Lower lobe of right lung (tissue), 2 donors: ENCODE data around the gene PGS1. TPM values are rescaled to one million over a fixed set of nuclear protein-coding genes. Genes with fewer than 3 reads are reported as not detected.

Experiments used
- ATAC-seq, 2 donors: fragments of 200-7000 bp; cut with Tn5 transposase; one replicate each; pipeline ENCODE4 v1.9.1; 2020 to 2022; ENCODE audit warnings: mild to moderate bottlenecking in 2 of 2, moderate library complexity in 2 of 2
- DNase-seq: peaks from one replicate; pipeline ENCODE4 v3.0.0-alpha.2; 2020
- H3K27ac ChIP-seq: fragments of 200-600 bp; one replicate; pipeline ENCODE4 v1.8.0; 2022
- H3K27me3 ChIP-seq: fragments of 200-600 bp; one replicate; pipeline ENCODE4 v1.8.0; 2022; ENCODE audit warnings: low read depth
- H3K36me3 ChIP-seq: fragments of 200-600 bp; one replicate; pipeline ENCODE4 v1.8.0; 2022; ENCODE audit warnings: mild to moderate bottlenecking
- H3K4me1 ChIP-seq: fragments of 200-600 bp; one replicate; pipeline ENCODE4 v1.8.0; 2022
- H3K4me3 ChIP-seq: fragments of 200-600 bp; one replicate; pipeline ENCODE4 v1.8.0; 2022; ENCODE audit warnings: mild to moderate bottlenecking
- H3K9me3 ChIP-seq: fragments of 200-600 bp; one replicate; pipeline ENCODE4 v1.8.0; 2022
- intact Hi-C: fragments of 100-400 bp; cut with DNase I; formaldehyde crosslinking; loops from one replicate; pipeline ENCODE4 v1.11.0; 2022
- total RNA-seq: library from RNA; stranded (reverse); fragmentation: NEBNext Ultra II Directional; extraction: Animal tissue kit (Norgen Biotek cat#: 25700); gene quantifications from one replicate; pipeline ENCODE4 v1.2.1, GENCODE V29; 2021
- TF ChIP-seq, protein P1 (sequence below): fragments of 200-600 bp; IDR thresholded peaks from one replicate; pipeline ENCODE4 v1.8.0; 2022; ENCODE audit warnings: antibody characterized with exemption, mild to moderate bottlenecking
- donor health status: DM: no; HTN: yes; CAD: no; lungs with severe emphysema.

The PGS1 gene
- total RNA-seq, 1 donor from 2014 or later = 90.9 TPM

DNA sequence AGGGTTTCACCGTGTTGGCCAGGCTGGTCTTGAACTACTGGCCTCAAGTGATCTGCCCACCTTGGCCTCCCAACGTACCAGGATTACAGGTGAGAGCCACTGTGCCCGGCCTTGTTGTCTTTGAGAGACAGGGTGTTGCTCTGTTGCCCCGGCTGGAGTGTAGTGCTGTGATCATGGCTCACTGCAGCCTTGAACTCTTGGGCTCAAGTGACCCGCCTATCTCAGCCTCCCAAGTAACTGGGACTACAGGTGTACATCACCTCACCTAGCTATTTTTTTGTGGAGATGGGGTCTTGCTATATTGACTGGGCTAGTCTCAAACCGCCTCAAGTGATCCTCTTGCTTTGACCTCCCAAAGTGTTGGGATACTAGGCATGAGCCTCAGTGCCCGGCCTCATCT is 68.4 kb downstream of the PGS1 start:
- Histone ChIP-seq H3K4me1 (peaks cover 18% of the 10 kb centered on the region), H3K9me3 (no peaks in the 10 kb centered on the region), H3K36me3 (no peaks in the 10 kb centered on the region), H3K27me3 (no peaks in the 10 kb centered on the region), H3K27ac (no peak overlapping the region), H3K4me3 (no peak overlapping the region)
- no peak for DNase-seq
- intact Hi-C loops = no loop called here
- ATAC-seq = no peak
- TF ChIP-seq, protein P1, sequence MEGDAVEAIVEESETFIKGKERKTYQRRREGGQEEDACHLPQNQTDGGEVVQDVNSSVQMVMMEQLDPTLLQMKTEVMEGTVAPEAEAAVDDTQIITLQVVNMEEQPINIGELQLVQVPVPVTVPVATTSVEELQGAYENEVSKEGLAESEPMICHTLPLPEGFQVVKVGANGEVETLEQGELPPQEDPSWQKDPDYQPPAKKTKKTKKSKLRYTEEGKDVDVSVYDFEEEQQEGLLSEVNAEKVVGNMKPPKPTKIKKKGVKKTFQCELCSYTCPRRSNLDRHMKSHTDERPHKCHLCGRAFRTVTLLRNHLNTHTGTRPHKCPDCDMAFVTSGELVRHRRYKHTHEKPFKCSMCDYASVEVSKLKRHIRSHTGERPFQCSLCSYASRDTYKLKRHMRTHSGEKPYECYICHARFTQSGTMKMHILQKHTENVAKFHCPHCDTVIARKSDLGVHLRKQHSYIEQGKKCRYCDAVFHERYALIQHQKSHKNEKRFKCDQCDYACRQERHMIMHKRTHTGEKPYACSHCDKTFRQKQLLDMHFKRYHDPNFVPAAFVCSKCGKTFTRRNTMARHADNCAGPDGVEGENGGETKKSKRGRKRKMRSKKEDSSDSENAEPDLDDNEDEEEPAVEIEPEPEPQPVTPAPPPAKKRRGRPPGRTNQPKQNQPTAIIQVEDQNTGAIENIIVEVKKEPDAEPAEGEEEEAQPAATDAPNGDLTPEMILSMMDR = no peak

DNA sequence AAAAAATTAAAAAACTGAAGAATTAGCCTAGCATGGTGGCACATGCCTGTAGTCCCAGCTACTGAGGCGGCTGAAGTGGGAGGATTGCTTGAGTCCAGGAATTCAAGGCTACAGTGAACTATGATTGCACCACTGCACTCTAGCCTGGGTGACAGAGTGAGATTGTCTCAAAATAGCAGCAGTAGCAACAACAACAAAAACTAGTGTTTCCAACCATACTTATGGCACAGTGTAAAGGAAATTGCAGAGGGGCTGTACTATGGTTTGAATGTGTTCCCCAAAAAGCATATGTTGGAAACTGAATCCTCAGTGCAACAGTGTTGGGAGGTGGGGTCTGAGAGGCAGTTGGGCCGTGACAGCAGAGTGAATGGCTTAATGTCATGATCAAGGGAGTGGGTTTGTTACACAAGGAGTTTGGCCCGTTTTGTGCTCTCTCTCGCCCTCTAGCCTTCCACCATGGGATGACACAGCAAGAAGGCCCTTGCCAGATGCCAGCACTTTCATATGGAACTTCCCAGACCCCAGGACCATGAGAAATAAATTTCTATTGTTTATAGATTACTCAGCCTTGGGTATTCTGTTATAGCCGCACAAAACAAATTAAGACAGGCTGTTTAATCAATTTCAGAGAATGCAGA is 70.0 kb downstream of the PGS1 start:
- DNase-seq (no peak), ATAC-seq (no peak)
- Histone ChIP-seq H3K4me3 (no peak overlapping the region), H3K27ac (no peak overlapping the region), H3K9me3 (no peaks in the 10 kb centered on the region), H3K4me1 (peaks cover 3% of the 10 kb centered on the region), H3K27me3 (no peaks in the 10 kb centered on the region), H3K36me3 (no peaks in the 10 kb centered on the region)
- TF ChIP-seq, protein P1 = peak; percentile 8
- intact Hi-C loops = no loop called here

DNA sequence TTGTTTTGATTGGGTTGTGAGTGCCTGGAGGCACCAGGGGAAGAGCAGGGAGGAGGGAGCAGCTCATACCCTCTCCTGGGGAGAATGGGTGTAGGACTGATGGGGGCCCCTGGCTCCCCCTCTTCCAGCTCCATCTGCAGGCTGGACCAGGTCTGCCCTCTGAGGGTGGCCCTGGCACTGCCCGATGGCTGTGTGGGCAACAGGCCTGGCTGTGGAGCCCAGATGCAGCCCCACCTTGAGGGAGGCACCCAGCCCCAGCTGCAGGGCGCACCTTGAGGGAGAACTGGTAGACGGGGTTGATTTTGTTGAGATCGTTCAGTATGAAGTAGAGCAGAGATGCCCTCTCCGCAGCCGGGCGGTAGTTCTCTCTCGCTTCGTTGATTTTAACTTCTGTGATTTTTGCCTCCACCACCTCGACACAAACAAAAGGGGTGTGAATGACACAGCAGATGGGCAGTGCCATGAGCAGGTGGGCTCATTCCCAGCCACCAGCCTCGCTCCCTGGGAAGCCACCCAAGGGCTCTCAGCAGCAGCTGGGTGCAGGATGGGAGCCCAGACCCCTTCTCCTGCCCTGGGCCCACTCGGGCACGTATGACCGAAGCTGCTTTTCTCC is 71.6 kb downstream of the PGS1 start:
- H3K9me3 ChIP-seq = no peaks in the 10 kb centered on the region
- ATAC-seq = no peak
- TF ChIP-seq, protein P1 = no peak
- no peaks in the 10 kb centered on the region for H3K36me3 ChIP-seq
- H3K4me1 ChIP-seq = no peaks in the 10 kb centered on the region
- intact Hi-C loops = no loop called here
- DNase-seq = no peak
- no peak overlapping the region for H3K27ac ChIP-seq
- H3K4me3 ChIP-seq = no peak overlapping the region
- H3K27me3 ChIP-seq = no peaks in the 10 kb centered on the region

DNA sequence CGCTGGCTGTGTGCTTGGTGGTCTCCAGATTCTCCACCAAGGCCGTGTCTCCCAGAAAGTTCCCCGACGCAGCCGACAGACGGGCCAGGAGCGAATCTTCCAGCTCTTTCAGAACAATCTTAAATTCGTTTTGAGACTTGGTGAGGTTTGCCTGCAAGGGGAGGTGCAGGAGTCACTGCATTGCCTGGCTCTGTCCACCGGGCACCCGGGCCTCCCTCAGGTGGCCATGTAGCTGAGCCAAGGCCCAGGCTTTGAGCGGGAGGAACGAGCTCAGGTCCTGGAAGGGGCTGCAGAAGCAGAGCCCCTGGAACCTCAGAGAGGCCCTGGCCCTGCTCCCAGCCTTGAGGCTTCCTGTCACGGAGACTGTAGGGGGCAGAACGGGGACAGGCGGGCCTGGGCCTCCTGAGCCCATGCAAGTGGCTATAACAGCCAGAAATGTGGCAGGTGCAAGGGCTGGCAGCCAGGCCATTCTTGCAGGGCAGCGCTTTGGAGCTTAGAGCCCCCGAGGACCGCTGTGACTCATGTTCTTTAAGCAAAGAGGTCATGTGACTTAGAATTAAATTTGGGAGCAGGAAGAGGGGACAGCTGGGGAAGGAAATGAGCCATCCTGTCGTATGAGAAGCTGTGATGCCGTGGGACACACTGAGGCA is 72.4 kb downstream of the PGS1 start:
- Histone ChIP-seq H3K9me3 (no peaks in the 10 kb centered on the region), H3K4me1 (no peaks in the 10 kb centered on the region), H3K4me3 (no peak overlapping the region), H3K27me3 (no peaks in the 10 kb centered on the region), H3K36me3 (no peaks in the 10 kb centered on the region), H3K27ac (no peak overlapping the region)
- peak in 1 of 2 donors; percentile 7 for ATAC-seq
- TF ChIP-seq, protein P1 = no peak
- no peak for DNase-seq
- intact Hi-C loops = no loop called here

DNA sequence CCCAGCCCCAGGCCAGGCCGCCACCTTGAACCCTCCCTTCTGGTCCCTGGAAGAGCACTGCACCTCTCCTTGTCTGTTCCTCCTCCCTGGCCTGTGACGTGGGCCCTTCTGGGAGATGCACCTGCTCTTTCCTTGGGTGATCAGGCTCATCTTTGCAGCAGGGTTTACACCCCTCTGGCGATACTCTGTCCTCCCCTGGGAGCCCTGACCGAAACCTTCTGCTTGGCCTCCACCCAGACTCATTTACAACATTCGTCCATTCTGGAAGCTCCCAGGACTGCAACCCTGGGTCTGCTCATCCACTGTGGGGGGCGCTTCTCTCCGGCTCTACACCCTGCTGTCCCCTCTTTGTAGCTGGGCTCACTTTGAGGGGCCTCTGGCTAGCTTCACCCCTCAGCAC is 73.3 kb downstream of the PGS1 start:
- no peaks in the 10 kb centered on the region for H3K27me3 ChIP-seq
- TF ChIP-seq, protein P1 = no peak
- ATAC-seq = no peak

More for the DNA sequence above, 73.3 kb downstream of the PGS1 start:
- H3K4me3 ChIP-seq = no peak overlapping the region
- no peak for DNase-seq
- intact Hi-C loops = no loop called here
- H3K9me3 ChIP-seq = no peaks in the 10 kb centered on the region
- no peak overlapping the region for H3K27ac ChIP-seq
- H3K4me1 ChIP-seq = no peaks in the 10 kb centered on the region
- no peaks in the 10 kb centered on the region for H3K36me3 ChIP-seq
